HS-27A (cell line): ENCODE measurements around the gene PHLDA3.

ENCODE experiments used
- DNase-seq: peaks from one replicate; pipeline ENCODE4 v3.0.0-alpha.2; 2012; ENCODE audit warnings: low read depth, missing footprints

Gene PHLDA3

GRCh38 chr1:201461645-201462441 is 7.1 kb downstream of the PHLDA3 start:
- DNase-seq: peak; percentile 90

GRCh38 chr1:201460814-201461644 is 8.0 kb downstream of the PHLDA3 start:
- DNase-seq: peak; percentile 85

- no peak for DNase-seq
Observed at GRCh38 chr1:201459775-201460174, 9.2 kb downstream of the PHLDA3 start.

GRCh38 chr1:201459052-201459451 is 9.9 kb downstream of the PHLDA3 start:
- no peak for DNase-seq

GRCh38 chr1:201457508-201457960 is 11.5 kb downstream of the PHLDA3 start:
- DNase-seq: no peak

GRCh38 chr1:201456499-201457309 is 12.3 kb downstream of the PHLDA3 start:
- no peak for DNase-seq

GRCh38 chr1:201455098-201455497 is 13.9 kb downstream of the PHLDA3 start:
- DNase-seq: no peak

- DNase-seq: no peak
Observed at GRCh38 chr1:201454608-201455007, 14.4 kb downstream of the PHLDA3 start.

- no peak for DNase-seq
Observed at GRCh38 chr1:201452866-201453265, 16.1 kb downstream of the PHLDA3 start.

- DNase-seq: no peak
Observed at GRCh38 chr1:201450721-201451291, 18.2 kb downstream of the PHLDA3 start.

- no peak for DNase-seq
Observed at GRCh38 chr1:201448990-201449389, 20.0 kb downstream of the PHLDA3 start.

GRCh38 chr1:201447903-201448871 is 20.8 kb downstream of the PHLDA3 start:
- no peak for DNase-seq

- no peak for DNase-seq
Observed at GRCh38 chr1:201445310-201445709, 23.7 kb downstream of the PHLDA3 start.

- no peak for DNase-seq
Observed at GRCh38 chr1:201444792-201445191, 24.2 kb downstream of the PHLDA3 start.

GRCh38 chr1:201443747-201444146 is 25.2 kb downstream of the PHLDA3 start:
- no peak for DNase-seq

GRCh38 chr1:201436969-201437368 is 32.0 kb downstream of the PHLDA3 start:
- no peak for DNase-seq

- DNase-seq: no peak
Observed at GRCh38 chr1:201436393-201436792, 32.6 kb downstream of the PHLDA3 start.

- no peak for DNase-seq
Observed at GRCh38 chr1:201434266-201434665, 34.7 kb downstream of the PHLDA3 start.

- DNase-seq: no peak
Observed at GRCh38 chr1:201433609-201434008, 35.4 kb downstream of the PHLDA3 start.

GRCh38 chr1:201430776-201431175 is 38.2 kb downstream of the PHLDA3 start:
- DNase-seq: no peak
